Left kidney (tissue), 8 donors: ENCODE data around the gene TRIM62. TPM values are rescaled to one million over a fixed set of nuclear protein-coding genes. Genes with fewer than 3 reads are reported as not detected.
A peak's percentile ranks its signal among the peaks of the same experiment; 100 is the strongest.

Experiments
- DNase-seq: peaks from one replicate; pipeline ENCODE4 v3.0.0-alpha.2; 2013
- long read RNA-seq, 8 donors: transcript quantifications; one replicate each; lab custom pipeline, GENCODE V29; 2026
- polyA plus RNA-seq: library from polyadenylated mRNA; unstranded; fragments of 120-200 nt; gene quantifications from one replicate; pipeline ENCODE4 v1.2.1, GENCODE V29; 2013; ENCODE audit not compliant: insufficient read length

The TRIM62 gene
- 7.5 TPM for polyA plus RNA-seq
- long read RNA-seq, donor 1, partial matches to known transcripts = 70 of 86 reads
- long read RNA-seq, donor 1, other reads (novel, unspliced or antisense) = 15 of 86 reads
- long read RNA-seq, donor 2, partial matches to known transcripts = 0 of 2 reads
- long read RNA-seq, donor 2, other reads (novel, unspliced or antisense) = 0 of 2 reads
- long read RNA-seq, donor 3, partial matches to known transcripts = 0 of 3 reads
- long read RNA-seq, donor 3, other reads (novel, unspliced or antisense) = 0 of 3 reads
- long read RNA-seq, donor 4 = 0 reads
- long read RNA-seq, donor 5 = 0 reads
- long read RNA-seq, donor 6, partial matches to known transcripts = 196 of 197 reads
- long read RNA-seq, donor 6, other reads (novel, unspliced or antisense) = 0 of 197 reads
- long read RNA-seq, donor 7, partial matches to known transcripts = 0 of 4 reads
- long read RNA-seq, donor 7, other reads (novel, unspliced or antisense) = 0 of 4 reads
- long read RNA-seq, donor 8, partial matches to known transcripts = 0 of 1 reads
- long read RNA-seq, donor 8, other reads (novel, unspliced or antisense) = 0 of 1 reads

GRCh38 chr1:33181921-33182341 lies at the start of gene TRIM62:
Gene TRIM62, minus strand, starts transcription at chr1:33182043. Its CDS starts 611 bp downstream, at chr1:33181432.
- peak; percentile 92 for DNase-seq

- no peak for DNase-seq
These were observed 49.3 kb upstream of the TRIM62 start for GRCh38 chr1:33231166-33231565.

- DNase-seq = peak; percentile 53
These were observed 47.2 kb upstream of the TRIM62 start for GRCh38 chr1:33228935-33229487.

GRCh38 chr1:33225586-33225985 lies 43.7 kb upstream of the TRIM62 start:
- DNase-seq = no peak

GRCh38 chr1:33224166-33224707 lies 42.4 kb upstream of the TRIM62 start:
- DNase-seq = no peak

DNA sequence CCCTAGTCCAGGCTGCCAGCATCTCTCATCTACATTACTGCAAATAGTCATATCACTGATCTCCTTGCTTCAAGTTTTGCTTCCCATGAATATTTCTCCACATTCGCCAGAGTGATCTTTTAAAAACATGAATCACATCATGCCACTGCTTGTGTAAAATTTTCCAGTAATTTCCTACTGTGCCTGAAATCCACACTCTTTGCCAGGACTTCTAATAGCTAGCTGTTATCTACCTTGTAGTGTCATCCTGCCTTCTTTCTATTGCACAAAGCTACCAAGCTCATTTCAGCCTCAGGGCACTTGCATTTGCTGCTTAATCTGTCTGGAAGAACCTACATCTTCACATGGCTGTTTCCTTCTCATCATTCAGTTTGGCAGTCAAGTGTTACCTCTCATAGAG lies 40.5 kb upstream of the TRIM62 start:
- no peak for DNase-seq

- no peak for DNase-seq
These were observed 39.5 kb upstream of the TRIM62 start for GRCh38 chr1:33221385-33221758.

DNA sequence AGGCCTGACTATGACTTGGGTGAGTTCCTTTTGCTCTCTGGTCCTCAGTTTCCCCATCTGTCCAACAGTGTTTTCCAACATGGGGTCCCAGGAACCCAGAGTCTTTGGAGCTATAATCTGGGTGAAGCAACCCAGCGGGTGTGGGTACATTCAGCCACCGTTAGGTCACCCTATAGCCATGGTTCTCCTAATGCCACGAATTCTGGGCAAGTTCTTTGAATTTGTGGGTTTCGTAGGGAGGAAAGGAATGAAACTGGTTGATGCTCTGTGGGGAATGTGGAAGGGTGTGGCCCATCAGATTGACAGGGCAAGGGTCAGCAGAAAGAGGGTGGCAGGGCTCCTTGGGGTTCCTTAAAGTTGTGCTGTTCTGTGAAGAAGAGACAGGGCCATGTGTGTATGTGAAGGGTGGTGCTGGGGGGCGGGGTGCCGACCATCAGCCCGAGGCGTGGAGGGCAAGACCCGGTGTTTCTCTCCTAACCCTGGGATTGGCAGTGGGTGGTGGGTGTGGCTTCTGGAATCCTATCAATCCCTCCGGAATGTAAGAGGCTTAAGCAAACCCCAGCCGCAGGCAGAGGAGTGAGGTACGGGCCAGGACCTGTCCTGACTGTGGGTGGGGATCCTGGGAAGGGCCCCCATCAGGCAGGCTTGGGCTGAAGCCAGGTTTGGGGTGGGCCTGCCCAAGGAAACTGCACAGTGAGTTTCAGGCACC lies 39.0 kb upstream of the TRIM62 start:
- DNase-seq = no peak

- no peak for DNase-seq
These were observed 38.2 kb upstream of the TRIM62 start for GRCh38 chr1:33219886-33220661.

DNA sequence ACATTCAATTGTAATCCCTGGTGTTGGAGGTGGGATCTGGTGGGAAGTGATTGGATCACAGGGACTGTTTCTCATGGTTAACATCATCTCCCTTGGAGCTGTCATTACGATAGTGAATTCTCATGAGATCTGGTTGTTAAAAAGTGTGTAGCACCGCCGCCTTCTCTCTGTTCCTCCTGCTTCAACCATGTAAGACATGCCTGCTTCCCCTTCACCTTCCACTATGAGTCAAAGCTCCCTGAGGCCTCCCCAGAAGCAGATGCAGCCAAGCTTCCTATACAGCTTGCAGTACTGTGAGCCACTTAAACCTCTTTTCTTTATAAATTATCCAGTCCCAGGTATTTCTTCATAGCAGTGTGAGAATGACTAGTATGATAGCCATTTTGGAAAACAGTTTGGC lies 30.1 kb upstream of the TRIM62 start:
- no peak for DNase-seq

- no peak for DNase-seq
These were observed 24.5 kb upstream of the TRIM62 start for GRCh38 chr1:33206340-33206739.

- DNase-seq = no peak
These were observed 13.7 kb upstream of the TRIM62 start for GRCh38 chr1:33195556-33195955.

DNA sequence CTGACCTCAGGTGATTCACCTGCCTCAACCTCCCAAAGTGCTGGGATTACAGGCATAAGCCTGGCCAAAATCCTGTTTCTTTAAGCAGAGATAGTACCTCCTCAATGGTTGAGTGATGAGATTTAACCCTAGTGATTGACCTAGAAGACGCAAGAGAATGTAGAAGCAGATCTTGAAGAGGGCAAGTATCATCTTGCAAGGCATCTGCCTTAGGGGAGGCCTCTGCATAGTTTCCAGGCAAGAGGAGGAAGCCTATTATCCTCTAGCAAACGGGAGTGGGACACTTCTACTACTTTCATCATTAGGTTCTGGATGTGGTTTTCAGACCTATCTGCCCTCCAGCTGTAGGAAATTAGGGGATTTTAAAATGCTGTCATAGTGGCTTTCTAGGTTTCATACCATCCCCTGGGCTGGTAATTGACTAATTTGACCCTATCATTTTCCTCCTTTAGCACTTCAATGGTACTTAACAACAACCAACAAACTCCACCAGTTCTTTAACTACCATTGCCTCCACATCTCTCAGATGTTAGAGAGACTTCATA lies 10.0 kb upstream of the TRIM62 start:
- DNase-seq = no peak

- DNase-seq = no peak
These were observed 8.9 kb upstream of the TRIM62 start for GRCh38 chr1:33190701-33191100.

- no peak for DNase-seq
These were observed 6.9 kb upstream of the TRIM62 start for GRCh38 chr1:33188572-33189275.

GRCh38 chr1:33186936-33187335 lies 5.1 kb upstream of the TRIM62 start:
- DNase-seq = no peak

DNA sequence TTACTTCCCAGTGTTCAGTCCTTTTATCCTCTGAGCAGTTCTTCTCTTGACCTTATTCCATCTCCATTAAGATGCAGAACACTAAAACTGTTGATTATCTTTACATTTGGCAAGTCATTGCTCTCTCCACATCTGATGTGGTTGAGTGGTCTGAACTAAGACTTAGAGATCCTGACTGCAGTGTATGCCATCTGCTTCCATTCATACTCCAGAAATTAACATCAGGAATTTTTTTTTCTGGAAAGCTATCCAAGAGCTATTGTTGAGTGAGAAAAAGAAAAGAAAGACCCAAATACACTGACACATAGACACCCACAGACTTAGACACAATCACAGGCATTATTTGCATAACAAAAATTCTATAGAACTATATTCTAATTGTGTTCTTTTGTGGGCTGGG lies 3.7 kb upstream of the TRIM62 start:
- no peak for DNase-seq

- no peak for DNase-seq
These were observed 1.5 kb upstream of the TRIM62 start for GRCh38 chr1:33183306-33183705.

- no peak for DNase-seq
These were observed 1.1 kb upstream of the TRIM62 start for GRCh38 chr1:33182896-33183295.

DNA sequence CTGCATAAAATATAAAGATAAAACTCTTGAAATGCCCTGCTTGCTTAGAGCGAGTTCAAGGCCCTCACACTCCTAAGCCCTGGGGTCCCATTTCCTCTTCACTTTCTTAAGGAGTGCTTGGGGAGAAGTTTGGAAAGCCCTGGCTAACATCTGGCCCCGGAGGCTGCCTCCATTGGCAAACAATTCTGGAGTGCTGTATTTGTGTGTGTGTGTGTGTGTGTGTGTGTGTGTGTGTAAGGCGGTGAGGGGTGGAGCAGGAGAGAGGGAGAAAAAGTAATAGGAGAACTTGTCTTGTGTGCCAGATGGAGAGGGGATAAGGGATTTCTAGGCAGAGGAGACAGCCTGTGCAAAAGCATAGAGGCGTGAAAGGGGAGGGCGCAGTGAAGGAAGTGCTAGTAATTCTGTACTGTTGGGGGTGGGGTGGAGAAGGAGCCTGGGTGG lies 578 bp upstream of the TRIM62 start:
- DNase-seq = peak; percentile 69
